Measurements from ENCODE around the gene FMNL3. TPM values are rescaled to one million over a fixed set of nuclear protein-coding genes. Genes with fewer than 3 reads are reported as not detected.

Gene FMNL3
- polyA plus RNA-seq, 1 donor from 2014 or later = 9.3 TPM

- H3K27me3 ChIP-seq (ENCODE audit: insufficient read depth, low read depth, low read length) = no peaks in the 10 kb centered on the region
- no peaks in the 10 kb centered on the region for H3F3A ChIP-seq (ENCODE audit: insufficient read depth, low read length, poor library complexity, severe bottlenecking)
- TF ChIP-seq, protein P1, sequence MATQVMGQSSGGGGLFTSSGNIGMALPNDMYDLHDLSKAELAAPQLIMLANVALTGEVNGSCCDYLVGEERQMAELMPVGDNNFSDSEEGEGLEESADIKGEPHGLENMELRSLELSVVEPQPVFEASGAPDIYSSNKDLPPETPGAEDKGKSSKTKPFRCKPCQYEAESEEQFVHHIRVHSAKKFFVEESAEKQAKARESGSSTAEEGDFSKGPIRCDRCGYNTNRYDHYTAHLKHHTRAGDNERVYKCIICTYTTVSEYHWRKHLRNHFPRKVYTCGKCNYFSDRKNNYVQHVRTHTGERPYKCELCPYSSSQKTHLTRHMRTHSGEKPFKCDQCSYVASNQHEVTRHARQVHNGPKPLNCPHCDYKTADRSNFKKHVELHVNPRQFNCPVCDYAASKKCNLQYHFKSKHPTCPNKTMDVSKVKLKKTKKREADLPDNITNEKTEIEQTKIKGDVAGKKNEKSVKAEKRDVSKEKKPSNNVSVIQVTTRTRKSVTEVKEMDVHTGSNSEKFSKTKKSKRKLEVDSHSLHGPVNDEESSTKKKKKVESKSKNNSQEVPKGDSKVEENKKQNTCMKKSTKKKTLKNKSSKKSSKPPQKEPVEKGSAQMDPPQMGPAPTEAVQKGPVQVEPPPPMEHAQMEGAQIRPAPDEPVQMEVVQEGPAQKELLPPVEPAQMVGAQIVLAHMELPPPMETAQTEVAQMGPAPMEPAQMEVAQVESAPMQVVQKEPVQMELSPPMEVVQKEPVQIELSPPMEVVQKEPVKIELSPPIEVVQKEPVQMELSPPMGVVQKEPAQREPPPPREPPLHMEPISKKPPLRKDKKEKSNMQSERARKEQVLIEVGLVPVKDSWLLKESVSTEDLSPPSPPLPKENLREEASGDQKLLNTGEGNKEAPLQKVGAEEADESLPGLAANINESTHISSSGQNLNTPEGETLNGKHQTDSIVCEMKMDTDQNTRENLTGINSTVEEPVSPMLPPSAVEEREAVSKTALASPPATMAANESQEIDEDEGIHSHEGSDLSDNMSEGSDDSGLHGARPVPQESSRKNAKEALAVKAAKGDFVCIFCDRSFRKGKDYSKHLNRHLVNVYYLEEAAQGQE (IDR thresholded peaks at IDR 0.05; ENCODE audit: borderline replicate concordance) = no peak
- TF ChIP-seq RAD21 (conservative IDR thresholded peaks at IDR 0.05) (no peak), SMC3 (conservative IDR thresholded peaks at IDR 0.05; ENCODE audit: poor library complexity) (no peak), EP300 (conservative IDR thresholded peaks at IDR 0.05; ENCODE audit: poor library complexity, severe bottlenecking) (no peak), POLR2AphosphoS5 (IDR thresholded peaks at IDR 0.05) (no peak), MXI1 (conservative IDR thresholded peaks at IDR 0.05; ENCODE audit: poor library complexity, severe bottlenecking) (no peak), TAF1 (IDR thresholded peaks at IDR 0.05; ENCODE audit: low read depth) (no peak), EZH2 (IDR thresholded peaks at IDR 0.05; ENCODE audit: borderline replicate concordance, insufficient read depth, low read length, poor library complexity, severe bottlenecking) (no peak)
- TF ChIP-seq, protein P2, sequence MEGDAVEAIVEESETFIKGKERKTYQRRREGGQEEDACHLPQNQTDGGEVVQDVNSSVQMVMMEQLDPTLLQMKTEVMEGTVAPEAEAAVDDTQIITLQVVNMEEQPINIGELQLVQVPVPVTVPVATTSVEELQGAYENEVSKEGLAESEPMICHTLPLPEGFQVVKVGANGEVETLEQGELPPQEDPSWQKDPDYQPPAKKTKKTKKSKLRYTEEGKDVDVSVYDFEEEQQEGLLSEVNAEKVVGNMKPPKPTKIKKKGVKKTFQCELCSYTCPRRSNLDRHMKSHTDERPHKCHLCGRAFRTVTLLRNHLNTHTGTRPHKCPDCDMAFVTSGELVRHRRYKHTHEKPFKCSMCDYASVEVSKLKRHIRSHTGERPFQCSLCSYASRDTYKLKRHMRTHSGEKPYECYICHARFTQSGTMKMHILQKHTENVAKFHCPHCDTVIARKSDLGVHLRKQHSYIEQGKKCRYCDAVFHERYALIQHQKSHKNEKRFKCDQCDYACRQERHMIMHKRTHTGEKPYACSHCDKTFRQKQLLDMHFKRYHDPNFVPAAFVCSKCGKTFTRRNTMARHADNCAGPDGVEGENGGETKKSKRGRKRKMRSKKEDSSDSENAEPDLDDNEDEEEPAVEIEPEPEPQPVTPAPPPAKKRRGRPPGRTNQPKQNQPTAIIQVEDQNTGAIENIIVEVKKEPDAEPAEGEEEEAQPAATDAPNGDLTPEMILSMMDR (IDR thresholded peaks at IDR 0.05; ENCODE audit: poor library complexity, severe bottlenecking) = no peak
- no peak overlapping the region for H3K4me2 ChIP-seq (ENCODE audit: low read length)
- H3K27ac ChIP-seq (ENCODE audit: low read length) = no peak overlapping the region
- no peak overlapping the region for H3K9ac ChIP-seq (ENCODE audit: low read length)
- no peak overlapping the region for H3K4me3 ChIP-seq (ENCODE audit: low read length)
- H3K79me2 ChIP-seq (replicated peaks; ENCODE audit: insufficient read depth, low read length) = no peaks in the 10 kb centered on the region
- no peaks in the 10 kb centered on the region for H3K9me3 ChIP-seq (ENCODE audit: low read length)
- no peaks in the 10 kb centered on the region for H3K9me2 ChIP-seq (ENCODE audit: insufficient read depth, low read length)
- no peak overlapping the region for H2AFZ ChIP-seq (ENCODE audit: low read depth, low read length)
- no peaks in the 10 kb centered on the region for H4K20me1 ChIP-seq (ENCODE audit: insufficient read depth)
- no peaks in the 10 kb centered on the region for H3K36me3 ChIP-seq (ENCODE audit: insufficient read depth, low read length)
Measured at GRCh38 chr12:49675137-49675536, 32.1 kb downstream of the FMNL3 start.

GRCh38 chr12:49674318-49674981, 32.8 kb downstream of the FMNL3 start:
- H3F3A ChIP-seq (ENCODE audit: insufficient read depth, low read length, poor library complexity, severe bottlenecking) = no peaks in the 10 kb centered on the region
- H3K9ac ChIP-seq (ENCODE audit: low read length) = no peak overlapping the region
- H3K9me3 ChIP-seq (ENCODE audit: low read length) = no peaks in the 10 kb centered on the region
- no peak overlapping the region for H3K4me2 ChIP-seq (ENCODE audit: low read length)
- no peaks in the 10 kb centered on the region for H3K27me3 ChIP-seq (ENCODE audit: insufficient read depth, low read depth, low read length)
- H3K9me2 ChIP-seq (ENCODE audit: insufficient read depth, low read length) = no peaks in the 10 kb centered on the region
- no peak overlapping the region for H3K27ac ChIP-seq (ENCODE audit: low read length)
- H2AFZ ChIP-seq (ENCODE audit: low read depth, low read length) = no peak overlapping the region
- no peak overlapping the region for H3K4me3 ChIP-seq (ENCODE audit: low read length)
- no peaks in the 10 kb centered on the region for H3K36me3 ChIP-seq (ENCODE audit: insufficient read depth, low read length)
- no peaks in the 10 kb centered on the region for H4K20me1 ChIP-seq (ENCODE audit: insufficient read depth)
- H3K79me2 ChIP-seq (replicated peaks; ENCODE audit: insufficient read depth, low read length) = no peaks in the 10 kb centered on the region
- TF ChIP-seq, protein P2 (IDR thresholded peaks at IDR 0.05; ENCODE audit: poor library complexity, severe bottlenecking) = no peak
- TF ChIP-seq MXI1 (conservative IDR thresholded peaks at IDR 0.05; ENCODE audit: poor library complexity, severe bottlenecking) = no peak
- TF ChIP-seq EZH2 (IDR thresholded peaks at IDR 0.05; ENCODE audit: borderline replicate concordance, insufficient read depth, low read length, poor library complexity, severe bottlenecking) = no peak
- no peak for TF ChIP-seq RAD21 (conservative IDR thresholded peaks at IDR 0.05)
- no peak for TF ChIP-seq TAF1 (IDR thresholded peaks at IDR 0.05; ENCODE audit: low read depth)
- no peak for TF ChIP-seq SMC3 (conservative IDR thresholded peaks at IDR 0.05; ENCODE audit: poor library complexity)
- TF ChIP-seq, protein P1 (IDR thresholded peaks at IDR 0.05; ENCODE audit: borderline replicate concordance) = no peak
- TF ChIP-seq EP300 (conservative IDR thresholded peaks at IDR 0.05; ENCODE audit: poor library complexity, severe bottlenecking) = no peak
- no peak for TF ChIP-seq POLR2AphosphoS5 (IDR thresholded peaks at IDR 0.05)
